ENCODE measurements around the gene KCNJ16.
"Not testable (repeated sequence)": the region's sequence is repeated elsewhere in the genome, so short reads cannot be mapped to it uniquely, and the experiment has no call there.

The KCNJ16 gene

DNA sequence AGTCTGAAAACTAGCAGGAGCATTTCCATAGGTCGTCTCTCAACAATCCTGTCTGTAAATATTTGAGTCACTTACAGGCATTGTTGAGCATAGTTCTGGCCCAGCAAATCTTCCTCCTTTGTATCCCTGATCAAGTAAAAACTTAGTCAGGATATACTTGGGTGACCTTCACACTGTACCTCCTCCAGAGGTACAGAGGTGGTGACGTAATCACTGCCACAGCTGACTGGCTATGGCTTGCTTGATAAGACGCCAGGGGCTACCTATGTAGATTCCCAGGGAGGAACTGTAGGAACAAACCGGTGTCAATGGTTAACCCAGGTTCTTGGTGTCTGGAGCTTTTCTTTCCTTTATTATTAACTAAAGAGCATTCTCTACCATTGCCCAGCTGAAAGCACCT, at the start of gene KCNJ16:
Gene KCNJ16, plus strand, starts transcription at position 270 of the 400 bp plus-strand sequence. CDS start 56,863 bp downstream, outside the sequence.
- Mint-ChIP-seq H3K9me3 (no peaks in the 10 kb centered on the region), H3K4me3 (no peak within 1 kb of the TSS), H3K4me1 (no peaks in the 10 kb centered on the region), H3K36me3 (no peaks in the 10 kb centered on the region), H3K27me3 (no peaks in the 10 kb centered on the region), H3K27ac (no peak within 1 kb of the TSS)
- DNase-seq (no peak), ATAC-seq (replicated peaks) (no peak)

DNA sequence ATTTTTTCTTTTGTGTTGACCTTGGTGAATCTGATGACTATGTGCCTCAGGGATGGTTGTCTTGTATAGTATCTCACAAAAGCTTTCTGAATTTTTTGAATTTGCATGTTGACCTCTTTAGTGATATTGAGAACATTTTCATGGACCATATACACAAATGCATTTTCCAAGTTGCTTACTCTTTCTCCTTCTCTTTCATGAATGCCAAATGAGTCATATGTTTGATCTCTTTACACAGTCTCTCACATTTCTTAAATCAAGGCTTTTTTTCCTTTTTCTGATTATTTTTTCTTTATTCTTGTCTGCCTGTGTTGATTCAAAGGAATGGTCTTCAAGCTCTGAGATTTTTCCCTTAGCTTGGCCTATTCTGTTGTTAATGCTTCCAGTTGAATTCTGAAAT, 46.6 kb upstream of the KCNJ16 start:
- H3K9me3 Mint-ChIP-seq = peaks cover 6 to 8% of the 10 kb centered on the region in 2 donors
- peaks cover 0 to 6% of the 10 kb centered on the region in 2 donors for H3K27me3 Mint-ChIP-seq
- H3K4me1 Mint-ChIP-seq = no peaks in the 10 kb centered on the region
- no peaks in the 10 kb centered on the region for H3K36me3 Mint-ChIP-seq
- no peak overlapping the region for H3K27ac Mint-ChIP-seq
- no peak overlapping the region for H3K4me3 Mint-ChIP-seq
- no peak for ATAC-seq (replicated peaks)
- no peak for DNase-seq

DNA sequence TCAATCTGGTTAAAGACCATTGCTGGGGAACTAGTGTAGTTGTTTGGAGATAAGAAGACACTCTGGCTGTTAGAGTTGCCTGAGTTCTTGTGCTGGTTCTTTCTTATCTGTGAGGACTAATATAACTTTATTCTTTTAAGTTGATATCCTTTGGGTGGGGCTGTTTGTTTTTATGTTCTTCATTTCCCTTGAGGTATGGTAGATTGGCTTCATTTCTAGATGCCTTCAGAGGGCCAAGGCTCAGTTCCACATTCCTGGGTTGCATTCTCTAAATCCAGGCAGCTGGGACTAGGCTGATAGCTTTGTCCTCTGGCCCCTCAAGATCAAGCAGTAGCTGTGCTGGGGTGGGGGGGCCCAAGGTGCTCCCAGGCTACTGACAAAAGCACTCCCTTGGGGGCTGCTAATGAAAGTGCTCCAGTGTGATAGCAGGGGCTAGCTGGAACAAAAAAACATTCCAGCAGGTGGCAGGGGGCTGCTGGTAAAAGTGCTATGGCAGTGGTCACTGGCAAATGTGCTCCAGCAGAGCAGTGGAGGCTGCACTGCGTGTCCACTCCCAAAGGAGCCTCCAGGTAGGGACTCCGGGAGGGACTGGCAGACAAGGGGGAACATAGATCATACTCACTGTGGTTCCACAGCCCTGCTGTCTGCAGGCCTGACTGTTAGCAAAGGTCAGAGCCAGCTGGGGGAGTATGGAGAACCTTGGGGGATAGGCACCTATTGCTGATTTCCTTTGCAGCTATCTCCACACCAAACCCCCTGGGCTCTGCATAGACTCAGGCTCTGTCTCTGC, 45.9 kb upstream of the KCNJ16 start:
- DNase-seq (no peak), ATAC-seq (replicated peaks) (no peak)
- Mint-ChIP-seq H3K4me3 (no peak overlapping the region), H3K27me3 (peaks cover 0 to 6% of the 10 kb centered on the region in 2 donors), H3K36me3 (no peaks in the 10 kb centered on the region), H3K27ac (no peak overlapping the region), H3K4me1 (no peaks in the 10 kb centered on the region), H3K9me3 (peaks cover 6 to 8% of the 10 kb centered on the region in 2 donors)

DNA sequence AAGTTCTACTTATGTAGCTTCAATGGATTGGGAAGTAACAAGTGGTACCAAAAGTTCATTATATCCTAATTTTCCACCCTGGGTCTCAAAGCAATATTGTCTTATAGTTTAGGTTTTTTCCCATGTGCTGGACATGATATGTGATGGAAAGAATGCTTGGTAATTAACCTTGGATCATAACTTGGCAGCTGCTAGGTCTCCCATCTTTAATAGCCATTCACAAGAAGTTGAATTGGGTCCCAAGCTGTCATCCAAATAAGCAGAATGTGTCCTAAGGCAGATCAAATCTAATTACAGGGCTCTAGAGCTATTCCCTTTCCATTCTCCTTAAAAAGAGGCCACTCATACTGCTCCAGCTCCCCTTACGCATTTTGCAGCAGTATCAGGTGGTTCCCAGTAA, 44.7 kb upstream of the KCNJ16 start:
- H3K27me3 Mint-ChIP-seq = peaks cover 0 to 6% of the 10 kb centered on the region in 2 donors
- H3K27ac Mint-ChIP-seq = no peak overlapping the region
- H3K4me3 Mint-ChIP-seq = no peak overlapping the region
- ATAC-seq (replicated peaks) (no peak), DNase-seq (no peak)
- no peaks in the 10 kb centered on the region for H3K4me1 Mint-ChIP-seq
- no peaks in the 10 kb centered on the region for H3K36me3 Mint-ChIP-seq
- peaks cover 6 to 8% of the 10 kb centered on the region in 2 donors for H3K9me3 Mint-ChIP-seq

DNA sequence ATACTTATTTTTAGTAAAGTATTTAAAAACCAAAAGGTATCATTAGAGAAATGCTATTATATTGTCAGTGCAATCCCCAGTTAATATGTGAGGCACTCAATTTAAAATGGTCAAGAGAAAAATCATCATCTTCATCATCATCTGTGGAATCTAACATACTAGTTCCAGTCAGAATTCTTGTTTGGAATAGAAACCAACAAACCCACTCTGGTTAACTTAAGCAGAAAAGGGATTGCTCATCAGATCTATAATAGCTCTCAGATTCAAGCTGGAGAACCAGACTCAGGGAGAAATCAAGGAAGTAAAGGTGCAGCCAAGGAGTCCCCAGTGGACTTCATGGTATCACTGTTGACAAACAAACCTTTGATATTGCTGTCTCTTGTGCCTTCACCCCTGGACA, 43.7 kb upstream of the KCNJ16 start:
- Mint-ChIP-seq H3K9me3 (peaks cover 6 to 8% of the 10 kb centered on the region in 2 donors), H3K4me1 (no peaks in the 10 kb centered on the region), H3K36me3 (no peaks in the 10 kb centered on the region), H3K4me3 (no peak overlapping the region), H3K27me3 (peaks cover 0 to 6% of the 10 kb centered on the region in 2 donors), H3K27ac (no peak overlapping the region)
- DNase-seq (no peak), ATAC-seq (replicated peaks) (no peak)

DNA sequence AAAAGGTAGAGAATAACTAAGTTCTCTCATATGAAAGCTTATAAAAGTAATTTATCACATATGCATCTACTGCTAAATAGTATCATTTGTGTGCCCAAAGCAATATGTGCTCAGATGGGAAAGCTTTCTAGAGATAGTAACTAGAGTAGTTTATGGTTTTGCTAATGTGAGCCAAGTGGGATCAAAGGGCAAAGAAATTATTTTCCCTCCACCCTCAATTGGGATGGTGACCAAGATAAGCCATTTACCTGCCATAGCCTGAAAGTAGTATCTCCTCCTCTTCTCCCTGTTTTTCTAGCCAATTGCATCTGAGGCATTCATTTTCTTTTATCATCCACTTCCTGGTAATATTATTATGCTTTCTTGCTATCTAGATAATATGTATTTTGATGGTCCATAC, 41.9 kb upstream of the KCNJ16 start:
- no peak overlapping the region for H3K4me3 Mint-ChIP-seq
- H3K4me1 Mint-ChIP-seq = no peaks in the 10 kb centered on the region
- DNase-seq (no peak), ATAC-seq (replicated peaks) (no peak)
- H3K27me3 Mint-ChIP-seq = peaks cover 0 to 6% of the 10 kb centered on the region in 2 donors
- H3K9me3 Mint-ChIP-seq = peaks cover 6 to 8% of the 10 kb centered on the region in 2 donors
- H3K27ac Mint-ChIP-seq = no peak overlapping the region
- H3K36me3 Mint-ChIP-seq = no peaks in the 10 kb centered on the region

DNA sequence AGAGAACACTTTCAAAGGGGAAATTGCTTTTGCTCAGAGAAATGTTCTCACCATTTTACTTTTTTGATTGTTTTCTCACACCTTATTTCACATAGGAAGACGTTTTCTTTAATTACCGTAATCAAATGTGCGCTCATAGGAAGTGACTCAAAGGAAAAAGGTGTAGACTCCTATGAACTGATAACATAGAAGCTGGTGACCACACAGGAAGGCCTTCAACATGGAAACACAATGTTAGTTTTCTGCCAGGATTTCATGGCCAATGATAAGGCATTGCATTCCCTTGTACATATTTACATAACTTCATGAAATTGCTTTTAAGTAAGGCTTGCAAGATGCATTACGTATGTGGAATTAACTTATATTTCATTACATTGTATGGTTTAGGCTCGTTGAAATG, 40.9 kb upstream of the KCNJ16 start:
- H3K4me3 Mint-ChIP-seq = no peak overlapping the region
- H3K9me3 Mint-ChIP-seq = peaks cover 5 to 6% of the 10 kb centered on the region in 2 donors
- ATAC-seq (replicated peaks) (no peak), DNase-seq (no peak)
- no peak overlapping the region for H3K27ac Mint-ChIP-seq
- no peaks in the 10 kb centered on the region for H3K36me3 Mint-ChIP-seq
- no peaks in the 10 kb centered on the region for H3K4me1 Mint-ChIP-seq
- H3K27me3 Mint-ChIP-seq = no peaks in the 10 kb centered on the region

DNA sequence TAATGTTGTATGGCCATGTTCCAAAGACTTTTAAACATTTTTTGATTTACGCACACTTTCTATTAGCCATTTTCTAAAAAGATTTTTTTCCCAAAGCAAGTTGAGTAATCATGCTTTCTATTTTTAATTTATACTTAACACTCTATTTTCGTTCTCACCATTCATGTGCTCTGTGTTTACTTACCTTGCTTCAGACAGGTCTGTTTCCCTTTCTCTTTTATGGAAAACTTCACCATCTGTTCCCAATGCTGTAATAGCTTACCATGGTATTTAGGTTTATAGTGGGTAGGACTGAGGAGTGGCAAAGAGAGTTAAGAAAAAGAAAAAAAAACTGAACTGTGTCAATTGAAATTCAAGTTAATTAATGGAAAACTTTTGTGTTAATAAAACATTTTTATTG, 37.5 kb upstream of the KCNJ16 start:
- H3K9me3 Mint-ChIP-seq = peaks cover 0 to 1% of the 10 kb centered on the region in 2 donors

DNA sequence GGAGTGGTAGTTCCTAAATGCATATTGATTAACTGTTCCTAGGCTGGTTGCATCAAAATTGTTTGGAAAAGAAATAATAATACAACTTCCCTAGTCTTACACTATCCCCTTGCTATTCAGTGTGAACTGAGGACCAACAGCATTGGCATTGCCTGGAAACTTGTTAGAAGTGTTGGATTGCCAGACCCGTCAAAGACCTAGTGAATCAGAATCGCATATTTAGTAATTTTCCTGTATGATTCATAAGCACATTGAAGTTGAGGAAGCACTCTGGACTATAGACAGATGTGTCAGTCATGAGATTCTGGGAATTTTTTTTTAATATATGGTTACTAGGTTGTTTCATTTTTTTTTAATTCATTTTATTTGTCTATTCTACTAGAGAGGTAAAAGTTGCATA, 34.7 kb upstream of the KCNJ16 start:
- Mint-ChIP-seq H3K36me3 (no peaks in the 10 kb centered on the region), H3K9me3 (no peaks in the 10 kb centered on the region), H3K4me3 (no peak overlapping the region), H3K27ac (no peak overlapping the region), H3K27me3 (no peaks in the 10 kb centered on the region), H3K4me1 (no peaks in the 10 kb centered on the region)
- ATAC-seq (replicated peaks) (no peak), DNase-seq (no peak)

More for the DNA sequence above, 37.5 kb upstream of the KCNJ16 start:
- Mint-ChIP-seq H3K4me1 (no peaks in the 10 kb centered on the region), H3K27me3 (no peaks in the 10 kb centered on the region), H3K4me3 (no peak overlapping the region), H3K27ac (no peak overlapping the region), H3K36me3 (no peaks in the 10 kb centered on the region)
- no peak for ATAC-seq (replicated peaks)
- DNase-seq = no peak

DNA sequence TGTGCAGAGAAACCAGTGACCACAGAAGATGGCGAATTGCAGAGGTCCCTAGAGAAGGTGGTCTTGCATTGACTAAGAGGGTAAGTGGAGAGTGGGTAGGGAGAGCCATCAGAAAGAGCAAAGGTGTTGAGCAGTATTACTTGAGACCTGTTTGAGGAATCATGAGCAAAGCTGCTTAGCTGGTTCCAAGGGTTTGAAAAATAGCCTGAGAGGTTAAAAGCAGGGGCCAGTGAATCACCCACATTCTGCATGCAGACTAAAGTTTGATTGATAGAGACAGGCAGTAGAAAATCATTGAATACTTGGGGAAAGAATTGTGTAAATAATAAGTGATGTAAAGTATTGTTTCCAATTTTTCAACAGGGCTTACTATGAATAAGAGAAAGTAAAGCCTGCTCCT, 34.0 kb upstream of the KCNJ16 start:
- Mint-ChIP-seq H3K9me3 (no peaks in the 10 kb centered on the region), H3K4me3 (no peak overlapping the region), H3K4me1 (no peaks in the 10 kb centered on the region), H3K36me3 (no peaks in the 10 kb centered on the region), H3K27me3 (no peaks in the 10 kb centered on the region), H3K27ac (no peak overlapping the region)
- DNase-seq (no peak), ATAC-seq (replicated peaks) (no peak)

DNA sequence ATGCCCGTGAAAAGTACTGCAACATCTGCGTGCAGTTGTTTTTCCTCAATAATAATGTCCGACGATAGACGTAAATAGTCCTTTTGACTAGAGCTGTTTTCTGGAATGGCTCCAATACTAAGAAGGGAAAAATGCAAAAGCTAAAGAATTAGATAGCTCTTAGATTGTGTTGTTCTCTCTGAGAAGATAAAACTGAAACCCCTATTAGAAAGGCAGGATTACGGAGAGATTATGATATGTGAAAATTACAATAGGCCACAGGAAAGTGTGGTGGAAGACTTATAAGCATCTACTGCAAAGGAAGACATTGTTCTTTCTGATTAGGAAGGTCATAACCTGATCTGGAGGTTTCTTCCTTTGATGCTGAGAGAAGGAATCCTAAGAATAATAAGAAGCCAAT, 33.5 kb upstream of the KCNJ16 start:
- H3K4me3 Mint-ChIP-seq = no peak overlapping the region

DNA sequence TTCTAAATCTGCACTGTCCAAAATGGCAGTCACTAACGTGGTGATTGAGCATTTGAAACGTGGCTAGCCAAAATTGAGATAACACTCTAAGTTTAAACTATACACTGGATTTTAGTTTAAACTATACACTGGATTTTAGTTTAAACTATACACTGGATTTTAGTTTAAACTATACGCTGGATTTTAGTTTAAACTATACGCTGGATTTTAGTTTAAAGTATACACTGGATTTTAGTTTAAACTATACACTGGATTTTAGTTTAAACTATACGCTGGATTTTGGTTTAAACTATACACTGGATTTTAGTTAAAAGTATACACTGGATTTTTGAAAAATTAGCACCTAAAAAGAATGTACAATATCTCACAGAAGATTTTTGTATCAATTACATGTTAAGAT, 29.2 kb upstream of the KCNJ16 start:
- ATAC-seq (replicated peaks); H3K9me3 Mint-ChIP-seq; H3K27ac Mint-ChIP-seq; DNase-seq; H3K4me3 Mint-ChIP-seq; H3K4me1 Mint-ChIP-seq; H3K27me3 Mint-ChIP-seq; H3K36me3 Mint-ChIP-seq: not testable (repeated sequence)

More for the DNA sequence above, 33.5 kb upstream of the KCNJ16 start:
- Mint-ChIP-seq H3K27me3 (no peaks in the 10 kb centered on the region), H3K9me3 (no peaks in the 10 kb centered on the region), H3K27ac (no peak overlapping the region), H3K36me3 (no peaks in the 10 kb centered on the region), H3K4me1 (no peaks in the 10 kb centered on the region)
- no peak for ATAC-seq (replicated peaks)
- no peak for DNase-seq

DNA sequence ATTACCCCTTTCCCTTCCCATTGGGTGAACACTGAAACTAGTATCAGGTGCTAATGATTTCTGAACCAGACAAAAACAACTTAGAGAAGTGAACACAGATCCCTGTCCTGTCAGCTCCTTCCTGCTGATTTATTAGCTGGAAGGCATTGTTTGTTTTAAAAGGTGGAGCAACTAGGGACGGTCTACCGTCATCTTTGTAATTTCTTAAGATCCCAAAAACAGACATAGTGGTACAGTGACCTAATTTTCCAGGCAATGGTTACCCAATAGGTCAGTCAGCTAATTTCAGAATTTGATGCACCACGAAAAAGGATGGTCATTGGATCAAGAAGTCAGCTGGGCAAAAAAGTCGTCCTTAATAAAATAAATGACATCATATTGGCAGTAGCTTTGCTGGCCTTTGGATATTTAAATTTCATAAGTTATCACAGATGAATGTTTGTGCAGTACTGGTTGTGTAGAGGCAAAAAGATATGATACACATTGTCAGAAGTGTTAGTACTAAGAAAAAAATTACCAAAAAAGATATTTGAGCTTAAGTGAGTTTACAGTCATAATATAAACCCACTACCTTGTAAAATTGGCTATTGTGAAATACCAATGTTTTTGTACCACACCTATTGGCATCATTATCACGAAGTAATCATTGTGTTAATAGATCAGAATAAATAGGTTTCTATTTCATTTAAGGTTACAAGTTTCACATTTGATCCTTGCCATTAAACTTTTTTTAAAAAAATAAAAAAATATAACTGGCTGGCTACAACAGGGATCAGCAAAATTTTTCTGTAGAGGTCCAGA, 27.2 kb upstream of the KCNJ16 start:
- DNase-seq (no peak), ATAC-seq (replicated peaks) (no peak)
- Mint-ChIP-seq H3K4me3 (no peak overlapping the region), H3K36me3 (no peaks in the 10 kb centered on the region), H3K9me3 (no peaks in the 10 kb centered on the region), H3K4me1 (no peaks in the 10 kb centered on the region), H3K27ac (no peak overlapping the region), H3K27me3 (no peaks in the 10 kb centered on the region)

DNA sequence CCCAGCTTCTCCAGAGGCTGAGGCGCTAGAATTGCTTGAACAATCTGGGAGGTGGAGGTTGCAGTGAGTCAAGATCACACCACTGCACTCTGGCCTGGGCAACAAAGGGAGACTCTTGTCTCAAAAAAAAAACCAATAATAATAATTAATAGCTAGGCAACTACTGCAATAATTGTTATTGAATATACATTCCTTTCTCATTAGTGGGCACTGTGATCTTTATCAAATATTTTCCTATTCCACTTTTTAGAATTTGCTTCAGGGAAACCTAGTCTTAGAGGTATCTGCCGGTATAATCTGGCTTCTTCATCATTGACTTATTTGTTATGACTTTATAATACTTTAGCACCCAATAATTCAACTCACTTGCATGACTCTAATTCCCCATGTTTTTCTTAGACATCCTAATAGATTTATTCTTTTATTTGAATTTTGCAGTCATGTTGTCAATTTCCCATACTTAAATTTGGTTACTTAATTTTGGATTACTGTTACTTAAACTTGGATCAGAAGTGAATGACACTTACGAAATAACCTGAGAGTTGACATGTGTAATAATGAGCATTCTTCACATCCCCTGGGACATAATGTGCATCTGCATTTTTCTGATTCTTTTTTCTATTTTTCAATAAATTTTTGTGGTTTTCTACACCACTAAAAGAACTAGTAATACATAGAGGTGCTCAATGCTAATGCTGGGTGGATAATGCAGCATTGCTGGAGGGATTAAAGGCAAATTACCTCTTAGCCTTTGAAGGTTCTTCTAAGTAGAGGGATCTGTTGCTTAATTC, 25.0 kb upstream of the KCNJ16 start:
- no peaks in the 10 kb centered on the region for H3K27me3 Mint-ChIP-seq
- H3K4me1 Mint-ChIP-seq = no peaks in the 10 kb centered on the region
- no peak for ATAC-seq (replicated peaks)
- no peak overlapping the region for H3K4me3 Mint-ChIP-seq
- H3K27ac Mint-ChIP-seq = no peak overlapping the region
- no peaks in the 10 kb centered on the region for H3K9me3 Mint-ChIP-seq
- no peaks in the 10 kb centered on the region for H3K36me3 Mint-ChIP-seq
- no peak for DNase-seq

Data from stimulated activated naive B cell treated with anti-CD40 and anti-IgM and Interleukin-4, amounts not matched to agents 10 μg/mL and 1 μg/mL and 100 μg/mL, for 72 hours (primary cell).